Endothelial cell of umbilical vein (primary cell): Measurements from ENCODE around the gene KIAA1671.

Source experiments
- EZH2 ChIP-seq: IDR thresholded peaks from 2 replicates; pipeline ENCODE4 v1.6.1; 2012; ENCODE audit warnings: borderline replicate concordance, low read depth, mild to moderate bottlenecking, moderate library complexity, low read length, inconsistent platforms; ENCODE audit not compliant: severe bottlenecking
- FOS ChIP-seq: IDR thresholded peaks from 2 replicates; pipeline ENCODE4 v1.6.1; 2011; ENCODE audit warnings: mild to moderate bottlenecking, low read length, moderate library complexity, borderline replicate concordance; ENCODE audit not compliant: insufficient read depth
- JUN ChIP-seq: IDR thresholded peaks from 2 replicates; pipeline ENCODE4 v1.6.1; 2011; ENCODE audit warnings: borderline replicate concordance, low read depth; ENCODE audit not compliant: insufficient read length, insufficient read depth
- POLR2A ChIP-seq: IDR thresholded peaks from 2 replicates; pipeline ENCODE4 v1.6.1; 2012; ENCODE audit warnings: low read depth, mild to moderate bottlenecking, control low read depth, low read length
- POLR2AphosphoS5 ChIP-seq: IDR thresholded peaks from 2 replicates; pipeline ENCODE4 v1.6.1; 2012; ENCODE audit warnings: low read depth, mild to moderate bottlenecking, control low read depth, low read length, moderate library complexity; ENCODE audit not compliant: insufficient read depth
- TF ChIP-seq, protein P1 (sequence below), 2 donors: IDR thresholded peaks; 1 replicate in 1 of 2; 2 replicates in 1 of 2; pipeline ENCODE4 v1.5.1; 2011; ENCODE audit warnings: low read length in 2 of 2, mild to moderate bottlenecking in 2 of 2, moderate library complexity in 2 of 2, control low read depth in 1 of 2, inconsistent platforms in 1 of 2, low read depth in 1 of 2; ENCODE audit not compliant: insufficient read depth in 1 of 2; ENCODE audit errors: extremely low read depth in 1 of 2
- TF ChIP-seq, protein P2 (sequence below): IDR thresholded peaks from 2 replicates; pipeline ENCODE4 v1.6.1; 2011; ENCODE audit not compliant: insufficient read depth, insufficient read length

DNA sequence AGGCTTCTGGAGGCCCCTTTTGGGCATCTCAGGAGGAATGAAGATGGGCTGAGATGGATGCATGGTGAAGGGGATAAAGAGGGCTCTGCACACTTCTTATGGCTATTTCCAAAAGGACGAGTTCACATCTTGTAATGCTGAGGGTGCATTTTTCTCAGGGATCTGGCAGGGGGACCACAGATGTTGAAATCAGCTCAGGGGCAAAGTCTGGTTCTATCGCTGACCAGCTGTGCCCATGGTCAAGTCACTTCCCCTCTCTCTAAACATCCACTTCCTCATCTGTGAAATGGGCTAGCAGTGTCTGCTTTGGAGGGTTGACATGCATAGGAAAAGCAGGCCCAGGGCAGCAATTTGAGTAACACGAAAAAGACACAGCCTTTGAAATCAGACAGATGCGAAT, 32.5 kb upstream of the KIAA1671 start:
- TF ChIP-seq, protein P1, sequence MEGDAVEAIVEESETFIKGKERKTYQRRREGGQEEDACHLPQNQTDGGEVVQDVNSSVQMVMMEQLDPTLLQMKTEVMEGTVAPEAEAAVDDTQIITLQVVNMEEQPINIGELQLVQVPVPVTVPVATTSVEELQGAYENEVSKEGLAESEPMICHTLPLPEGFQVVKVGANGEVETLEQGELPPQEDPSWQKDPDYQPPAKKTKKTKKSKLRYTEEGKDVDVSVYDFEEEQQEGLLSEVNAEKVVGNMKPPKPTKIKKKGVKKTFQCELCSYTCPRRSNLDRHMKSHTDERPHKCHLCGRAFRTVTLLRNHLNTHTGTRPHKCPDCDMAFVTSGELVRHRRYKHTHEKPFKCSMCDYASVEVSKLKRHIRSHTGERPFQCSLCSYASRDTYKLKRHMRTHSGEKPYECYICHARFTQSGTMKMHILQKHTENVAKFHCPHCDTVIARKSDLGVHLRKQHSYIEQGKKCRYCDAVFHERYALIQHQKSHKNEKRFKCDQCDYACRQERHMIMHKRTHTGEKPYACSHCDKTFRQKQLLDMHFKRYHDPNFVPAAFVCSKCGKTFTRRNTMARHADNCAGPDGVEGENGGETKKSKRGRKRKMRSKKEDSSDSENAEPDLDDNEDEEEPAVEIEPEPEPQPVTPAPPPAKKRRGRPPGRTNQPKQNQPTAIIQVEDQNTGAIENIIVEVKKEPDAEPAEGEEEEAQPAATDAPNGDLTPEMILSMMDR (IDR thresholded peaks at IDR 0.05; ENCODE audit: extremely low read depth in 1 of 2, insufficient read depth in 1 of 2, low read depth in 1 of 2, low read length in 2 of 2) = no peak
- no peak for TF ChIP-seq EZH2
- no peak for TF ChIP-seq POLR2A
- no peak for TF ChIP-seq FOS
- TF ChIP-seq JUN = no peak
- TF ChIP-seq, protein P2, sequence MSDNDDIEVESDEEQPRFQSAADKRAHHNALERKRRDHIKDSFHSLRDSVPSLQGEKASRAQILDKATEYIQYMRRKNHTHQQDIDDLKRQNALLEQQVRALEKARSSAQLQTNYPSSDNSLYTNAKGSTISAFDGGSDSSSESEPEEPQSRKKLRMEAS = no peak
- no peak for TF ChIP-seq POLR2AphosphoS5
